Memory B cell (primary cell): Measurements from ENCODE around the gene IL9.

Experiments used
- ATAC-seq: fragments of 150-1000 bp; cut with Tn5 transposase; 2 replicates; pipeline ENCODE4 v1.10.0; 2021; ENCODE audit warnings: low read depth, mild to moderate bottlenecking, moderate library complexity
- DNase-seq, 2 donors: peaks; one replicate each; pipeline ENCODE4 v3.0.0; 2022; ENCODE audit warnings: low spot score in 2 of 2
- H3K27ac Mint-ChIP-seq: one replicate; pipeline ENCODE4 v1.8.0; 2022; ENCODE audit warnings: mild to moderate bottlenecking, moderate library complexity, mixed read lengths
- H3K27me3 Mint-ChIP-seq: one replicate; pipeline ENCODE4 v1.8.0; 2022; ENCODE audit warnings: mixed read lengths
- H3K36me3 Mint-ChIP-seq: one replicate; pipeline ENCODE4 v1.8.0; 2022; ENCODE audit warnings: mild to moderate bottlenecking, mixed read lengths
- H3K4me1 Mint-ChIP-seq: one replicate; pipeline ENCODE4 v1.8.0; 2022; ENCODE audit warnings: mixed read lengths
- H3K4me3 Mint-ChIP-seq: one replicate; pipeline ENCODE4 v1.8.0; 2022; ENCODE audit warnings: mild to moderate bottlenecking, moderate library complexity, mixed read lengths
- H3K9me3 Mint-ChIP-seq: one replicate; pipeline ENCODE4 v1.8.0; 2022; ENCODE audit warnings: mixed read lengths

The IL9 gene

DNA sequence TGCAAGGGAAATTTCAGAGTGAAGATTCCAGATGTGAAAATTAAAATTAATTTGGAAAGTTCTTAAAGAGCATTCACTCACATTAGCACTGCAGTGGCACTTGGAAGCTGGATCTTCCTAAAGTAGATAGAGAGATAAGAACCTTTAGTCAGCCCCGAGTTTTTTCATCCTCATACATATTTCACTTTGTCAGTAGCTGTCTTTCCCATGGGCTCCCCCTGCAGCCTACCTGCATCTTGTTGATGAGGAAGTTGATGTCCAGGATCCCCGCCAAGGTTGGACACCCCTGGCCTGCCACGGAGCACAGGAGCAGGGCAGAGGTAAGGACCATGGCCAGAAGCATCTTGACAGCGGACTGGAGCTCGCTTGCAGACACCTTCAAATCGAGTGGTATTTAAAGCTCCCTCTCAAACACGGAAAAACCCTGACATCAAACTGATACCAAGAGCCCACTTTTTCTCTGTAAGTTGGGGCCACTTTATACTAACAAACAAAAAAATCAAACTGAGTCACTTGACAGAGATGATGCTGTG, at the start of gene IL9:
Gene IL9, minus strand, starts transcription at position 368 of the 533 bp plus-strand sequence. Its CDS starts 25 bp downstream, at position 343.
- Mint-ChIP-seq H3K27ac (no peak within 1 kb of the TSS), H3K4me3 (no peak within 1 kb of the TSS), H3K27me3 (peaks cover 6% of the 10 kb centered on the region), H3K36me3 (no peaks in the 10 kb centered on the region), H3K9me3 (no peaks in the 10 kb centered on the region), H3K4me1 (peaks cover 3% of the 10 kb centered on the region)
- DNase-seq = no peak
- ATAC-seq = no peak

DNA sequence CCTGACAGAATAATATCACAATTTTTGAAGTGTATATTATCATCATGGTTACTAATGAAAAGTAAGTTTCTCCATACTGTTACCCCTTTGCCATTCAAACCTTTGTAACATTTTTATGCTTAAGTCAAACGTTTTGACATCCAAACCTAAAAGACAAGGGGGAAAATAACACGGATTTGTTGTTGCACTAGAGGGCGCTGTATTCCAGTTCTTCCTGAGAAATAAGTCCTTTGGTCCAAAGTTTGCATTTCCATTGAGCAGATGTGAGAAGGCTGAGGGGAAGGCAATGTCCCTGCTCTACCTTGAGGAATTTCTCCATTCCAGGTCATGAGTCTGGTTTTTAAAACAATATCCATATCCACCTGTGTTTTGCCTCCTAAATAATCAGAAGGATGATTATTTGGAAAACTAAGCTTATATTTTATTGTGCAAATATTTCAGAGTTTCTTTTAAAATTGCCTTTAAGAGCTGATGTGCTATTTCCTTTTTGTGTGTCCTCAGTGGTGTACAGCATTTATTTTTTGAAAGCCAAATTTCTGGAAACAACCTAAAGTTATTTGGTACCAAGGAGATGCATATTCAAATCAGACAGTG, 49.4 kb upstream of the IL9 start:
- Mint-ChIP-seq H3K4me3 (no peak overlapping the region), H3K27me3 (peaks cover 5% of the 10 kb centered on the region), H3K27ac (no peak overlapping the region), H3K4me1 (no peaks in the 10 kb centered on the region), H3K9me3 (no peaks in the 10 kb centered on the region), H3K36me3 (no peaks in the 10 kb centered on the region)
- no peak for ATAC-seq
- DNase-seq = peak in 1 of 2 donors; percentile 18

DNA sequence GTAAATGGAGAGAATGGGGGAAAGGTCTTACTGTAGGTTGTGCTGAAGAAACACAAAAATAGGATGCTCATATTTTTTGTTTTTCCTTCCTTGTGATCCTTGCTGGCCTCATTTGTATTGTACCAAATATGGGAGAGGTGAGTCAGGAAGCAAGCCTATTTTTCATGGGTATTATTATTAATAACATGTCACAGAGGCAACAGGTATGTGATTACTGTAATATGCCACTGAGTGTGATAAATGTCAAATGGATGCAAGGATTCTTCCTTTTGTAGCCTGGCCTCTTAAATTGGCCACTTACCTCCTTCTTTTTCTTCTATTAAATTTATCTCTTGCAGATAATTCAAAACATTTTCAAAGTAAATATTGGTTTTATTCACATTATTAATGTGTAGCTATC, 48.9 kb upstream of the IL9 start:
- no peaks in the 10 kb centered on the region for H3K36me3 Mint-ChIP-seq
- ATAC-seq = no peak
- no peak overlapping the region for H3K27ac Mint-ChIP-seq
- no peaks in the 10 kb centered on the region for H3K4me1 Mint-ChIP-seq
- no peaks in the 10 kb centered on the region for H3K9me3 Mint-ChIP-seq
- H3K4me3 Mint-ChIP-seq = no peak overlapping the region
- no peak for DNase-seq
- H3K27me3 Mint-ChIP-seq = peaks cover 5% of the 10 kb centered on the region

DNA sequence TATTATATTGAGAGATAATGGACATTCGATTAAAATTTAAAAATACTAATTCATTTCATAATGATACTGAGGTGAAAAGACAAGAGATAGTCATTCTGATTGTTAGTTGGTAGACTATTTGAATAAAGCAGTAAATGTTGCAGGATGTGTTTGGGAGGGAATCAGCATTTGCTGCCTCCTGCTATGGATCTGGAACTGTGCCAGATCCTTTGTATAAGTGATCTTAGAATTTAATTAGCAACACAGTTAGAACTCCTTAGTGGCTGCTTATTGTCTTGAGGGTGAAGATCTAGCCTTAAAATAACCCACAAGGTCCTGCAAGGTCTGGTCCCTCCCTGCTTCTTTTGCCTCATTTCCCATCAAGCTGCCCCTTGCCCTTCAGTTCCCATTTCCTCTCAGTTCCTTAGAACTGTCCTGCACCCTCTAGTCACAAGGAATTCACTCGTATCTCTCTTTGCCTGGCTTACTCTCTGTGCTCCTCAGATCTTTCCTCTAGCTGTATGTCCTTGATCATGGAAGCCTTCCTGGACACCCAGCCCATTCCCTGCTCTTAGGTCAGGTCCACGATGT, 46.6 kb upstream of the IL9 start:
- ATAC-seq = no peak
- H3K4me1 Mint-ChIP-seq = no peaks in the 10 kb centered on the region

DNA sequence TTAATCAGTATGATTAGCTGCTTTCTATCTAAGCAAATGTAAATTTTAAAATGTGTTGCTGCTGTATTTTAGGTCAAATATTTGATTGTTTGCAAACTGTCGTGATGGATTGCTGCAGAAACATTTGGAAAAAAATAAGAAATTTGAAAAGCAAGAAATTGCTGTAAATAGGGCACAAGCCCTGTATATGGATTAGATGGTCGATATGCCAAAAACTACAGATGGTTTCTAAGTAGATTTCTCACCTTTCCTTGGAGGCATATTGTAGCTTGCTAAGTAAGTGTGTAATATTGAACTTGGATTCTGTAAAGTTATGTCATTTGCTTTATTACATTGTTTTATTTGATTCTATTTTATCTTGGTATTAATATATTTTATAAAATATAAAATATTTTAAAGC, 46.1 kb upstream of the IL9 start:
- no peaks in the 10 kb centered on the region for H3K4me1 Mint-ChIP-seq
- no peak for DNase-seq
- H3K9me3 Mint-ChIP-seq = no peaks in the 10 kb centered on the region
- ATAC-seq = no peak
- no peaks in the 10 kb centered on the region for H3K36me3 Mint-ChIP-seq
- no peak overlapping the region for H3K27ac Mint-ChIP-seq
- no peak overlapping the region for H3K4me3 Mint-ChIP-seq
- peaks cover 5% of the 10 kb centered on the region for H3K27me3 Mint-ChIP-seq

More for the DNA sequence above, 46.6 kb upstream of the IL9 start:
- Mint-ChIP-seq H3K9me3 (no peaks in the 10 kb centered on the region), H3K27me3 (peaks cover 5% of the 10 kb centered on the region), H3K4me3 (no peak overlapping the region), H3K27ac (no peak overlapping the region), H3K36me3 (no peaks in the 10 kb centered on the region)
- DNase-seq = no peak

DNA sequence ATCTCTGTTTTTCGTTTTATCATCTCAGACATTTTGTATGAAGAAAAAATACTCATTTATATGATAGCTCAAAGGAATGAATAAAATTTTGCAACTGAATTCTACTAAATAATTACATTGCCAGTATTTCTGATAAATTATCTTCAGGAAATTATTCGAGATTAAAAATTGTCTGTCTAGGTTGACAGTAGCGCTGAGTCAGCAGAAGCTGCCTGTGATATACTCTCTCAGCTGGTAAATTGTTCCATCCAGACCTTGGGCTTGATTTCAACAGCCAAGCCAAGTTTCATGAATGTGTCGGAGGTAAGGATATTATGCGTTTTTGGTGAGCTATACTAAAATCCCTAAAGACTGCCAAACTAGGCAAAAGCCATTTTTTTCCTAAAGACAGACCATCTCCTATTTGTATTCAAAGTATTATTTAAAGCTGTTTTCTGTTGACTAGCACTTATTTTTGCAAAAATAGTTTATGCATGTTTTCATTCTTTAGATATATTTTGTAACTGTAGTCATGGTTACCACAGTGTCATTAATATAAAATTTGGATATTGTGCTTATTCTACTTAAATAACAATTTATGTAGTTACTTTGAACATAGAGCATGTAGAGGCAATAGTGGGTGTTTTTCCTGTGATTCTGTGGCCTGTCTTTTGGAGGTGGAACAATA, 41.7 kb upstream of the IL9 start:
- Mint-ChIP-seq H3K36me3 (no peaks in the 10 kb centered on the region), H3K9me3 (no peaks in the 10 kb centered on the region), H3K27ac (no peak overlapping the region), H3K27me3 (peaks cover 4% of the 10 kb centered on the region), H3K4me1 (no peaks in the 10 kb centered on the region), H3K4me3 (no peak overlapping the region)
- DNase-seq = no peak
- no peak for ATAC-seq

DNA sequence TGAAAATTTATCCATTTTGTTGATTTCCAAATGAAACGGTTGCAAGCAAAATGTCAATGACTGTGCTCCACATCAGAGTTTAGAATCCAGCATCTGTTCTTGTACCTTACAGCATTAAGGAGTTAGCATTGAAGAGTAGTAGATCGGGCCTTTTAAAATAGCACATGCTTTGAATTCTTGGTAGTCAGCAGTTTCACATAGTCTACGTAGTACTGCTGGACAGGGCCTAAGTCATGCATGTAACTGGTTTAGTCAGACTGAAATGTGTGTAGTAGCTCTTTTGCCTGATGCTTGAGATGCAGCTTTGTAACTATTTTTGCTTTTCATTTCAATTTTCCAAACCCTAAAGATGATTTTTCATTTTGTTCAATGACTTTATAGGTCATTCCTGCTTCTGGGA, 39.3 kb upstream of the IL9 start:
- DNase-seq = no peak
- Mint-ChIP-seq H3K4me1 (no peaks in the 10 kb centered on the region), H3K9me3 (no peaks in the 10 kb centered on the region), H3K36me3 (no peaks in the 10 kb centered on the region), H3K4me3 (no peak overlapping the region), H3K27me3 (peaks cover 9% of the 10 kb centered on the region), H3K27ac (no peak overlapping the region)
- no peak for ATAC-seq

DNA sequence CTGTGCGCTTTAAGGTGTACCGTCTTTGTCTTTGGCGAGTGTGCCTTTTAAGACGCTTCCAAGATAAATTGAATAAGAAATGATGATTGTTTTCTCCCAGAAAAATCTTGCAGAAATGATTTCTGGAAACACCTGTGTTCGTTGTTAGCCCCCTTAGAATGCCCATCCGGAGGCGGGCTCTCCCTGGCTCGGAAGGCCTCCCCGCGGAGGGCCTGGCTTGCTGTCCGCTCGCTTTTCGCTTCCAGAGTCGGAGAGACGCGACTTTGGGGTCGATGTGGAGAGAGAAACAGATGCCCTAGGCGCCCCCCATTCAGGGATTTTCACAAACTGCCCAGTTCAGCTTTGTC, 35.3 kb upstream of the IL9 start:
- H3K4me1 Mint-ChIP-seq = no peaks in the 10 kb centered on the region
- H3K36me3 Mint-ChIP-seq = no peaks in the 10 kb centered on the region
- H3K27me3 Mint-ChIP-seq = peaks cover 19% of the 10 kb centered on the region
- DNase-seq (no peak), ATAC-seq (no peak)
- no peaks in the 10 kb centered on the region for H3K9me3 Mint-ChIP-seq
- no peak overlapping the region for H3K27ac Mint-ChIP-seq
- no peak overlapping the region for H3K4me3 Mint-ChIP-seq

DNA sequence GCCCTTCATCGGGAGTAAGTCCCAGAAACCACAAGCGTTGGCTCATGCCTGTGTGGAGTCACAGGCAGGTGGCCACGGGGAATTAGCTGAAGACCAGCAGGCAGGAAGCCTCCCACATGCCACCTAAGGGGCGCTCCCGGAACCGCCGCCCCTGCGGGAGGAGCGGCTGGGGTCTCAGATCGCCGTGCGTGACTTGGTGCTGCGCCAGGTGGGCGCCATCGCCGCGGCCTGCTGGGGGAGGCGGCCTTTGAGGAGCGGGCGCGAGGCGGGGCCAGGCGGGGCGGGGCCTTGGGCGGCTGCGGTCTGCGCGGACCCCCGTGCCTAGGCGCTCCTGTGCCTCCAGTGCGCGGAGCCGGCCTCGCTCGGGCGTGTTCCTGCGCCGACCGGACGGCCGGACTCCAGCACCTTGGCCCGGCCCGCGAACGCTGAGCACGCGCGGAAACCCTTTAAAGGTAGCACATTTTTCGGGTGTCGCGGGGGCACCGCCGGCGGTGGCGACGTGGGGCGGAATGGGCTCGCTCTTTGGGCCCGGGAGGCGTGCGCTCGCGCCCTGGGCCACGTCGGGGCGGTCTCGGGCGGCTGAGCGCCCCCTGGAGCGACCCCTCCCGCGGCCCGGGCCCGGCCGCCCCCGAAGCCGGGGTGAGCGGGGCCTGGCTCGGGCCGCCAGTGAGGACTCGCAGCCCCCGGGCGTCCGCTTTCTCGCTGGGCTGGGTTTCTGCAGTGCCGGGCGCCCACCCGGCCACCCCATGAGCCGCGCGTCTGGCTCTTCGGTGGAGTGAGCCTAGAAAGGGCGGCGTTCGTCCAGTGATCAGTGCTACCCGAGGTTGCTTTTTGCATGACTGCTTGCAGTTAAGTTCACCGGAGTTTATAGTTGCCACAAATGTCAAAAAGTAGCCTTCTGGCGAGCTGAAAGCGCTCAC, 34.6 kb upstream of the IL9 start:
- no peak for DNase-seq
- no peak for ATAC-seq
- Mint-ChIP-seq H3K9me3 (no peaks in the 10 kb centered on the region), H3K4me1 (no peaks in the 10 kb centered on the region), H3K27ac (no peak overlapping the region), H3K36me3 (no peaks in the 10 kb centered on the region), H3K4me3 (peak overlapping the region; percentile 17), H3K27me3 (peaks cover 20% of the 10 kb centered on the region)

DNA sequence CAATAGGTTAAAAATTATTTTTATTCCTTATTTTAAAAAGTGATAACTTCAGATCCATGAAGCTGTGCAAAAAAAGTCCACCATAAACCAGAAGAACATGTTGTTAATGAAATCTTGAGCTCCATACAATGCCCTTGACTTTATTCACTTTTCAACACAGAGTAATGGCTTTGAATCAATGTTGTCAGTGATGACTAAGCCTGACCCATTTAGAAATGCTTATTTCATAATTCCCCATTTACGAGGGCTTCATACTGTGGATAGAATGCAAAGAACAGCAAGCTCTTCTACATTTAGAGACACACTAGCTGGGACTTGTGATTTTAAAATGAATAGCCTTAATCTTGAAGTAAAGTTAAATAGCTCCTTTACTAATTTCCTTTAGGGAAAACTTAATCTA, 25.7 kb upstream of the IL9 start:
- Mint-ChIP-seq H3K27ac (no peak overlapping the region), H3K27me3 (peaks cover 23% of the 10 kb centered on the region), H3K9me3 (no peaks in the 10 kb centered on the region), H3K4me1 (no peaks in the 10 kb centered on the region), H3K4me3 (no peak overlapping the region), H3K36me3 (no peaks in the 10 kb centered on the region)
- ATAC-seq (no peak), DNase-seq (no peak)

DNA sequence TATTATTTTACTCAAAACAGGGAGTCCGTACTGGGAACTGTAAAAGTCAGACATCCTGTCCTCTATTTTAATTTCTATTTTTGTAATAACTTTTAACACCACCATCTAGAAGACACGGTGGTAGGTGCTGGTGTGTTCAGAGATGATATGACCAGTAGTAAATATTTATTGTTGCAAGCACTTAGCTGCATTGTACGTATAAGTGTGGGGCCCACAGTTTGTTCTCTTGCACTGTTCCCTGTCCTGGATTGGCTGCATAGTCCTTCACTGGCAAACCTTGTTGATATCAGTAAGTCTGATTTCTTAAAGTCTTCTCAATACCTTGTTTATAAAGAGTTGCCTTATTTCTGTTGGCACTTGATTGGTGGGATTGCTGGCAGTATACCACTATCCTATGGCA, 24.6 kb upstream of the IL9 start:
- peaks cover 17% of the 10 kb centered on the region for H3K27me3 Mint-ChIP-seq
- no peak overlapping the region for H3K27ac Mint-ChIP-seq
- no peaks in the 10 kb centered on the region for H3K36me3 Mint-ChIP-seq
- H3K9me3 Mint-ChIP-seq = no peaks in the 10 kb centered on the region
- H3K4me3 Mint-ChIP-seq = no peak overlapping the region
- no peaks in the 10 kb centered on the region for H3K4me1 Mint-ChIP-seq
- ATAC-seq = no peak
- no peak for DNase-seq

DNA sequence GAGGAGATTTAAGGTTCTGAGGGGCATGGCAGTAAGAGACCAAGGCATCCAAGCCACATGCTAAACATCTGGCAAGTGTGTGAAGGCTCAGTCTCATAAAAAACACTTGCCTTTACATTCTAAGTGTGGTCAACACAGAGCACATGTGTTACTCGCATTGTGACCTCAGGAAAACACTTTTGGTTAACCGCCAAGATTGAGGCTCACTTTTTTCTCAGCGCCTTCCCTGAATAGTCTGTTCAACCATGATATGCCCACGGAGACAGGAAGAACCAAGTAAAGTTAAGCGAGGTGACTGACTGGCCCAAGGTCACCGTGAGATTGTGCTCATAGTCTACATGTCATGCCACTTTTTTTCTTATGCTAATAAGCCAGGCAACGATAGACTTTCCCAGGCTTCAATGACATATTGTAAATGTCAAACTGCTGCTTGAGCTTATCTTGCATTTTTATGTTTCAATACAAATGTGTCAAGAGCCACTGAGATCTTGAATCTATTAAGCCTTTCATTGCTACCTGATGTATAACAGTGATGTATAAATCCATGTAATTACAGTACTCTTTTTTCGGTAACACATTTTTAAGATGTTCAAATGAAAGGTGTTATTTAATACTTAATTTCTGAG, 21.1 kb upstream of the IL9 start:
- Mint-ChIP-seq H3K4me3 (no peak overlapping the region), H3K27me3 (peaks cover 25% of the 10 kb centered on the region), H3K4me1 (no peaks in the 10 kb centered on the region), H3K27ac (no peak overlapping the region), H3K36me3 (no peaks in the 10 kb centered on the region), H3K9me3 (no peaks in the 10 kb centered on the region)
- ATAC-seq = no peak
- DNase-seq = no peak

DNA sequence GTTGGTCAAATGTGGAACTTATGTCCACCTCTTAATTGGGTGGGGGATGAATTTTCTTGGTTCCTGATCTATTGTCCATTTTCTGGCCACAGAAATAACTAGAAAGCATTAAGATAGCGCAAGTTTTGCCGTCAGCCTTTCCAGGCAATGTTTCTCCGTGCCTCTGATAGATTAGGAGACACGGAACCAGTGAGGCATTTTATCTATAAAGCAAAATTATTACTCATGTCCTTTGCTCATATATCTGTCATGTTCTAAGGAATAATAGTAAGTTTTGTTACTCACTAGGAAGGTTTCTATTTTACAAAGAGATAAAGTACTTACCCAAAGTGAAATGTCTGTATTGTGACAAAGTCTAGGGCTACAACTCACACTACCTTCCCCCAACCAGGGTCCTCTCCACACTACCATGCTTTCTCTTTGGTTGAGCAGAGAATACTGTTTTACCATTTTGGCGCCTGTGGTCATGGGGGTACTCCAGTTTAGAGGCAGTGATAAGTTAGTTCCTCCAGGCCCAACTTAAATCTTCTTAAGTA, 19.9 kb upstream of the IL9 start:
- Mint-ChIP-seq H3K9me3 (no peaks in the 10 kb centered on the region), H3K36me3 (no peaks in the 10 kb centered on the region), H3K4me3 (no peak overlapping the region), H3K27me3 (peaks cover 25% of the 10 kb centered on the region), H3K4me1 (no peaks in the 10 kb centered on the region), H3K27ac (no peak overlapping the region)
- DNase-seq = no peak
- no peak for ATAC-seq
